ENCODE data around the gene P2RX6.
"Not testable (repeated sequence)": the region's sequence is repeated elsewhere in the genome, so short reads cannot be mapped to it uniquely, and the experiment has no call there.

P2RX6 gene

DNA sequence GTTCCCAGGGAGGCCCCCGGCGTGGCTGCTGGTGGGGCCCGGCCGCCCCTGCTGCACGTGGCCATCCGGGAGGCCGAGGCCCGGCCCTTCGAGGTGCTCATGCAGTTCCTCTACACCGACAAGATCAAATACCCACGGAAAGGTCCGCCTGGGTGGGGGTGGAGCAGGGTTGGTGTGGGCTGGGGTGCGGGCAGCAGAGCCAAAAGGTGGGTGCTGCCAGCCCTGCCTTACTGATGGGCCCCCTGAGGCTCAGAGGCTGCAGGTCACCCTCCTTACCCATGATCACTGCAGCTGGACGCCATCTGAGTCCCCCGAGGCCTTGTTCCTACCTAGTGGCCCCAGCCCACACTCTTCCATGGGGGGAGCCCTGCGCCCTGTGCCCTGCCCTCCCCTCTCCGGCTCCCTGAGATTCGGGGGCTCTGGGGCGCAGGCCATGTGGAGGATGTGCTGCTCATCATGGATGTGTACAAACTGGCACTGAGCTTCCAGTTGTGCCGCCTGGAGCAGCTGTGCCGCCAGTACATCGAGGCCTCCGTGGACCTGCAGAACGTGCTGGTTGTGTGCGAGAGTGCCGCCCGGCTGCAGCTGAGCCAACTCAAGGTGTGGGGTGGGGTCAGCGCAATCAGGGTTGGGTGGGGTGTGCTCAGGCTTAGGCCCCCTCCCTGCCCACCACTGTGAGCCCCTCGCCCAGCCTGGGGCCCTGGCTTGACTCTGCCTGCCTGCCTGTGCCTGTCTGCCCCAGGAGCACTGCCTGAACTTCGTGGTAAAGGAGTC is 20.6 kb upstream of the P2RX6 start:
- no peak for DNase-seq (ENCODE audit: low read depth, low spot score)

DNA sequence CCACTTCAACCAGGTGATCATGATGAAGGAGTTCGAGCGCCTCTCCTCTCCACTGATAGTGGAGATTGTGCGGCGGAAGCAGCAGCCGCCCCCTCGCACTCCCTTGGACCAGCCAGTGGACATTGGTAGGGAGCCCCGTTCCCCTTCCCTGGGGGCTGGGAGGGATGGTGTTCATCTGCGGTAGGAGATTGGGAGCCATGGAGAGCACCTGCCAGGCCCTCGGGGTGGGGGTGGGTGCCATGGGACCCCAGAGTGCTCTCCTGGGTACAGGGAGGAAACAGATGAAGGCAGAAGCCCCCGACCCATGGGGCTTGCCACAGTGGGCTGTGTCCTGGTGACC is 20.1 kb upstream of the P2RX6 start:
- no peak for DNase-seq (ENCODE audit: low read depth, low spot score)

DNA sequence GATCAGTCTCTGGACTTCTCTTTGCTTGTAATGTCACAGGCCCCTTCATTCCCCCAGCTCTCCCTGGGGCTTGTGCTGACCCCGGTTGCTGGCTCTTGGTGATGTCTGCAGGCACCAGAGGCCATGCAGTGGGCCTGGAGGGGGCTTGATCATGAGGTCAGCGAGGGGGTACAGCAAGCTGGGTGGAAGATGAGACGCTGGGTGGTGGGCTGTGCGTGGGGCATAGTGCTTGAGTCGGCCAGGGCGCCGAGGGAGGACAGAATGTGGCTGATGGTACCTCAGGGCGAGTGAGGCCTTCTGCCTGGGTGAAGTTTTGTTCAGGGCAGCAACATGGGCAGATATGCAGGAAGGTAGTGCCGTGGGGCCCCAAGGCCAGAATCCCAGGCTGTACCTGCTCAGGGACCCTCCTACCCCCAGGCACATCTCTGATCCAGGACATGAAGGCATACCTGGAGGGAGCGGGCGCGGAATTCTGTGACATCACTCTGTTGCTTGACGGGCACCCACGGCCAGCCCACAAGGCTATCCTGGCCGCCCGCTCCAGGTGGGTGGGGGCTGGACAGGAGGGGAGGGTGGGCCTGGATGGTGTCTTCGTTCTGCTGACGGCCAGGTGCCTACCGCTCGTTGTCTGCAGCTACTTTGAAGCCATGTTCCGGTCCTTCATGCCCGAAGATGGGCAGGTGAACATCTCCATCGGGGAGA is 19.5 kb upstream of the P2RX6 start:
- DNase-seq (ENCODE audit: low read depth, low spot score), result no peak

DNA sequence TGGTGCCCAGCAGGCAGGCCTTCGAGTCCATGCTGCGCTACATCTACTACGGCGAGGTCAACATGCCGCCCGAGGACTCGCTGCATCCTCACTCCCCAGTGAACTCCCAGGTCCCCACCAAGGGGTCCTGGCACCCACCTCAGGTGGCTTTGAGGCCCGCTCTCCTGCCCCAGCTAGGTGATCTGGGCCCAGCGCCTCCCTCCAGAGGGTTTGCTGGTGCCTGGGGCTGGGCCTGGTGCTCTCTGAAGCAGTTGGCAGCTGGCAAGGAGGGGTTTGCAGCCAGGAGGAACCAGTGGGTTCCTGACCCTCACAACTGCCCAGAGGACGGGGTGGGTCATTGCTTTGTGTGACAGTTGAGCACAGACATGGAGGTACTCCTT is 18.9 kb upstream of the P2RX6 start:
- no peak for DNase-seq (ENCODE audit: low read depth, low spot score)

DNA sequence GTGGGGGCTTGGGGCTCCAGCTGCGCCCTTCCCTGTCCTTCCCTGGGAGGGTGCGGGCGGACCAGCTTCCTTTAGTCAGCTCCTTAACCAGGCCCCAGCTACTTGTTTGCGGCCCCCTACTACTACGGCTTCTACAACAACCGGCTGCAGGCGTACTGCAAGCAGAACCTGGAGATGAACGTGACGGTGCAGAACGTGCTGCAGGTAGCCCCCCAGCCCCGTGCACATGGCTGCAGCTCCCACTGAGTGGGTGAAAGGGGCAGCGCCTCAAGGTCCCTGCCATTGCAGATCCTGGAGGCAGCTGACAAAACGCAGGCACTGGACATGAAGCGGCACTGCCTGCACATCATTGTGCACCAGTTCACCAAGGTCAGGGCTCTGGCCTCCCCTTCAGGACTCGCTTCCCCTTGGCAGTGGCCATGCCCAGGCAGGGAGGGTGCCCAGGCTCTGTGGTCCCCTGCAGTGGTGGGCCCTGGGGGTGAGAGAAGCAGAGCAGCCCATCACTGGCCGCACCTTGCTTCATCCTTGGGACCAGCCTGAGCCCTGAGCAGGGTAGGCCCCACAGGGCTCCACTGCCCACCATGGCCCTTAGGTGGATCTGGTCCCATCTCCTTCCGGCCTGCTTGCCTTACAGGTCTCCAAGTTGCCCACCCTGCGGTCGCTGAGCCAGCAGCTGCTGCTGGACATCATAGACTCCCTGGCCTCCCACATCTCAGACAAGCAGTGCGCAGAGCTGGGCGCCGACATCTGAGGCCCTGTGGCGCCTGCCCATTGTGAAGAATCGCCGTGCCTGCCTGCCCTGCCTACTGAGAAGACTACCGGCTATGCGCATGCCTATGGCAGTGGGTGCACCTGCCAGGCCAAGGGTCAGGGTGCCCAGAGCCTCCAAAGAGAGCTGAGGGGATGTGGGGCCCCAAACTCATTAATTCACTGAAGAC is 18.1 kb upstream of the P2RX6 start:
- DNase-seq (ENCODE audit: low read depth, low spot score), result no peak

DNA sequence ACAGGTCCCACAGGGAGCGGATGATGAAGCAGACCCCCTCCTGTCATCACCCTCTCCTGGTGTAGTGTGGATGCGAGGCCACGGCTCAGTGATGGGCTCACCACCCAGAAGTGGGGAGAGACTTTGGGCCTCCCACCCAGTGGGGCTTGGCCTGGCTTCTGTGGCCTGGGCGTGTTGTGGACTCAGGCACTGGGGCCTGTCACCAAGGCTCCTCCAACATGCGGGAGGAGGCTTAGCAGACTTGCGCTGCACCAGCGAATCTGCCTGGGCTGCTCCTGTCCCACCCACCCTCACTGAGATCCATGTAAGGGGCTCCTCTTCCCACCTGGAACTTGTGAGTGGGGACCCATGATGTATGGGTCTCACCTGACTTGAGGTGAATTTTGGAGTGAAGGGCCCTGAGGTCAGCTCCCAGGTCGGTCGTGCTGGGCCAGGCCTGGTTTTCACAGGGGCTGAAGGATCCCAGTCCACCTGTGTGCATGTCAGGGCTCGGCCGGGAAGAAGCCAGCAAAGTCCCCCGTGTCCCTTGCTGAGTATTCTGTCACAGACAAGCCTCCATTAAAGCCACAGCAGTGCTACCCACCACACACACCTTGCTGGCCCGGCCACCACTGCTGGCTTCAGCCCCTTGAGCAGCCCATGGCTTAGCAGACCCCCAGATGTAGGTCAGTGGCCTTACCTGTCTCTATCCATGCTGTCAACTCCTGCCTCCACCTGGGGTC is 17.3 kb upstream of the P2RX6 start:
- no peak for DNase-seq (ENCODE audit: low read depth, low spot score)

DNA sequence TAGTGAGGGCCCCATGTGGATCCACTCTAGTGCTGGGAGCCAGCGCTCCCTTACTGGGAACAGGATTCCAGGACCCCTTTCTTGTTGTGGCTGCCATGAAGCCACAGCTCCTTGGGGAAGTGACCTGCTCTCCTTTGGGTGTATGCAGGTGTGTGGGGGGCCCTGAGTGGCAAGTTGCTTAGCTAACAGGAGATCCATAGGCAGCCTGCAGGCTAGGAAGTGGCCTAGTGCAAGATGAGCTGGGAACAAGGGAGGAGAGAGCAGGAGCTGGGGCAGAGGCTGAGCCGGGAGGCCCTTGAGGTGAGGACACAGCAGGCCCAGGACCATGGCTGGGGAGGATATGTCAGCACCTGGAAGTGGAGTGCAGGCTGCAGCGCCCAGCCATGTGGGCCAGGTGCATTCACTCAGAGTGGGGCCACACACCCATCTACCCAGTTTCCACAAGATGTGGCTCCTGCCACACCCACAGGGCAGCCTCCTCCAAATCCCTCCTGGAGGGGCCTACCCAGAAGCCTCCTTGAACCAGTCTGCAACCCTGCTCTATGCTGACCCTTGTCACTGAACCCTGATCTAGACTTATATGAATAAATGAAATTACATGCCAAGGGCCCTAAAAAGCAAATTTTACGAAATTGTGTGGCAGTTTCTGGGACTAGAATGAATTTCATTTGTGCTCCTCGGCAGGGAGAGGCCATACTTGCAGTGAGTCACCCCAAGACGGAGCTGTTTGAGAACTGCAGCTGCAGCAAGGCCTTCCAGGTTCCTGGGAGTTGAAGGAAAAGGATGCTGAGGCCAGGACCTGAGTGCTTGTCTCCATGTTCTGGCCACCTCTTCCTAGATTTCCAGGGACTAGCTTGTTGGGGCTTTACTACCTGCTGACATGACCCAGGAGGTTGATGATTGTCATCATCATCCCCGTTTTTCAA is 16.3 kb upstream of the P2RX6 start:
- no peak for DNase-seq (ENCODE audit: low read depth, low spot score)

DNA sequence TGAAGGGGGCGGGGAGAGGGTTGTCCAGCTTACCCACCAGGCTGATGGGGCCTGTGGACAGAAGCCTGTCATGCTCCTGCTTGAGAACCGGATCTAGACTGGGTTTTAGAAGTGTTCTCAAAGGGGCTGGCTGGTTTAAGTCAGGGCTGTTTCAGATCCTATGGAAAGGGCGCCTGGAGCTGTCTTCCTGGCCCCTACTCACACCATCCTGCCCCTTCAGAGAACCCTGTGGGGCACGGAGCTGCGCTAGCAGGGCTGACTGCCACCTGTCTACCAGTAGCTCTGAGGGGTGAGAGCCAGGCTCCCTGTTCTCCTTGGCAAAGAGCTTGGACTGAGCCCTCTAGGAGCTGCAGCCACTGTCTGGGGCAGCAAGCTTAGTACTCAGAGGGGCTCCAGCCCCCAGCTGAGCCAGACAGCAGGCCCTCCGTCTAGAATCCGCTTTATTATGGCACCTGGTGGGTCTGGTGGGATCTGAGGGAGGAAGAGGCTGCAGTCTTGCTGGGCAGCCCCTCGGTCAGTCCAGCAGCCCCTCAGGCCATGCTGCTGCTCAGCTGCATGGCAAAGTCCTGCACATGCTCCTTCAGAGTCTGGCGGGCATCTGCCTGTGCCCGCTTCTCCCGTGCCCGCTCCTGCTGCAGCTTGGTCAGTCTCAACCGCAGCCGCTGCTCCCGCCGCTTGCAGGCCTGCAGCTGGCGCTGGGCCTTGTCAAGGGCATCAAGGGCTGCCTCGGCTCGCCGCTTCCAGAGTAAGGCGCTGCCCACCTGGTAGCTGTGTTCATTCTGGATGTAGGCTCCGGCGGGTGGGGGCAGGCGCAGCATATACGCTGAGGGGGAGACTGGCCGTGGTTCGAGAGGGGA is 15.4 kb upstream of the P2RX6 start:
- no peak for DNase-seq (ENCODE audit: low read depth, low spot score)

DNA sequence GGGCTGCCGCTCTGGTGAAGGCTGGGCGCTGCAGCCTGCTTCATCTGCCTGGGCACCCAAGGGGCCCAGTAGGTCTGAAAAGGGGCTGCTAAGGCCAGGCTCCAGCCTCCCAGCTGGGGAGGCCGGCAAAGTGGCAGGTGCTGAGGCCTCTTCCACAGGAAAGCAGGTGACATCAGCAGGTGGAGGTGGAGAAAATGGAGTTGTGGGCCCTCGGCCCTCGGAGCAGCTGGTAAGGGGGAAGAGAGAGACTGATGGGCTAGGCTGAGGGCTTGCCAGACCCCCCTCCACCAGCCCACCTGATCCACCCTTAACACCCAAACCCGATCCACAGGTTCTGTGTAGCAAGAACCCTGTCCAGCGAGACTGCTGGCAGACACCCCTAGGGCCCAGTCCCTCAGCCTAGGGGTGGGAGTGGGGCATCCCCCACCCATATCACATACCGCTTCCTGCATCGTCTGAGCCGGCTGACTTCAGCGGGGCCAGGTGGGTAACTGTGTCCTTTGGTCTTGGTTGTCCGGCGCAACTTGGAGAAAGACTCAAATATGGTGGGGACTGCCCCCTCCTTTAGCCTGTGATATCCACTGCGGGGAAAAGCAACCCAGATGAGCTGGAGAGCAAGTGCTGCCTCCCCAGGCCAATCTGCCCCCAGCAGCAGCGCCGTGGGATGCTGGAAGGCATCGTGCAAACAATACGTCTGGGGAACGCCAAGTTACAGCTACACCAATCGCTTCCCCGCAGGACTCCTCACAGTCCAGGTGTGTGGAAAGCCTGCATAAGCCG is 14.6 kb upstream of the P2RX6 start:
- no peak for DNase-seq (ENCODE audit: low read depth, low spot score)

DNA sequence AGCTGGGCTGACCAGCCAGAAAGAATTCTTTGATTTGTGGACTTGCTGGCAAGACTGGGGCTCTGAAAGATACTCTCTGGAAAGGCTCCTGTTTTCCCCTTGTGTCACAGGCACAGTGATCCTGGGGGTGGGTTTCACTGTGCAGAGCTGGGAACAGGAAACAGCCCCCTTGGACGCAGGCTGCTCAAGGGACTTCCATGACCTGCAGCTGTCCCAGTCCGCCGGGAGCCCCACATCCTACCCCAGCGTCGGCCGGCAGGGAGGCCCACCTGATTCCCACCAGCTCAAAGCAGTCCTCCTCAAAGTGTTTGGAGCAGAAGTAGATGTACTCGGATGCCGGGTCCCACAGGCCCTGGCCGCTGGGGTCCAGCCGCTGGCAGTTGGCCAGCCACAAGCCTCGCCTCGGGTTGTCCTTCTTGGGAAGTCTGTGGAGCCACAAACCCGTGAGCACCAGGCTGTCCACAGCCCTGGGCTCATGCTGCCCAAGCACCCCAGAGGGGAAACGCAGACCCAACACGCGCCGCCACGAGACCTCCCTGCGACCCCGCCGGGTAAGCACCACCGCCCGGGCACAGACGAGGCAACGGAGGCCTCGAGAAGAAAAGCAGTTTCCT is 13.9 kb upstream of the P2RX6 start:
- DNase-seq (ENCODE audit: low read depth, low spot score), result no peak

DNA sequence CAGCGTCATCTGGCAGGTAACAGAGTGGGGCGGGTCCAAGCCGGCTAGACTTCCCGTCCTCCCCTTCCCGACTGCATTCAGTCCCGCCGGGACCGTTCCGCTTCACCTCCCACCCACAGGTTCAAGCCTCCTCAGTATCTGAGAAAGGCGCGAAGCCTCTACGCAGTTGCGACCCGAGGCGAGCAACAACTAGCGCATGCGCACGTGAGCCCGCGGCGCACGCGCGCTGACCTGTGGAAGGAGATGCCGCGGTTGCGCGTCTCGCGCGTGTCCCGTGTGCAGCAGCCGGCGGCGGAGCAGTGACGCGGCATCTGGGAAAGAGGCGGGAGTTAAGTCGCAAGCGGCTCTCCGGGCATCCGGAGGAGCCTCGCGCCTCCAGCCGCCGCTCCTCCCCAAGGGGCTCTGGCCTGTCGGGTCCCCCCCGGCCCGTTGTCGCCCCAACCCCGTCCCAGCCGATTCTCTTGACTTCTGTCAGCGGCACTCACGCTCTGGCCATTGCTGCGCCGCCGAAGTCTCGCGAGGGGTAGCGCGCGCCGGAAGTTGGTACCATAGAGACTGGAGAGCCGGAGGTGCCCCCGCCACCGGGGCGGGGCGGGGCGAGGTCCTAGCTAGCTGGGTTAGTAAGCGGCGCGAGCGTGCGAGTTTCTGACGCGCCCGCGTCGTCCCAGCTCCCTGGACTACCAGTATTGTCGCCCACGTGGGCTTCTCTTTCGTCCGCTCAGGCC is 13.2 kb upstream of the P2RX6 start, which contains the start of gene THAP7:
Gene THAP7 (minus strand): TSS at position 518 of the 725 bp plus-strand sequence. CDS start 207 bp downstream, at position 311.
- peak; percentile 98 for DNase-seq (ENCODE audit: low read depth, low spot score)

DNA sequence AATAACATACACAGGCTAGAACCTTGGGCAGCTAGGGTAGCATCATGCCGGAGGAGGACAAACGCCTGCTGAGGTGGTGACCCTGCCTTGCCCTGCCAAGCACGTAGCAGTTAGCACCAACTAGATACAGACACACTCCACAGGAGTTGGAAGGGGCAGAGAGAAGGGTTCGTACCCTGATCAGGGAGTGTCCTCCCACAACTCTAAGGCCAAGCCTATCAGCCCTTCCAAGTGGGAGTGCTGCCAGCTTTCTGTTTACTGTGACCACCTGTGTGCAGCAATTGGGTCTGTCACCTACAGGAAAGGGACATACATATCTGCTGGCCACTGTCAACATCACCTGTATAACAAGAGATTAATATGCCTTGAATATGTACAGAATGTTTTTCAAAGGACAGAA is 11.2 kb upstream of the P2RX6 start:
- DNase-seq (ENCODE audit: low read depth, low spot score), result no peak

DNA sequence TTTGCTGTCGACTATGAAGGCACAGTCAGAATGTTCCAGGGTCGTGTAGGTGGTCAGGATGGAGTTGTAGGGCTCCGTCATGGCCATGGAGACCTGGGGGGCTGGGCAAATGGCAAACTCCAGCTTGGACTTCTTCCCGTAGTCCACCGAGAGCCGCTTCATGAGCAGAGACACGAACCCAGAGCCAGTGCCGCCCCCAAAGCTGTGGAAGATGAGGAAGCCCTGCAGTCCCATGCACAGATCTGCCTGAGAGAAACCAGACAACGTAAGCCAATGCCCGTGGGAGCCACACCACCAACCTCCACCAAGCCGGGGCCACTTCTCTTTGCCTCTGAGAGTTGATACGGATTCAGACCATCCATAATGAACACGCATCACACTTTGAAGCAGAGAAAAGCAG is 5.8 kb upstream of the P2RX6 start:
- DNase-seq (ENCODE audit: low read depth, low spot score), result not testable (repeated sequence)

DNA sequence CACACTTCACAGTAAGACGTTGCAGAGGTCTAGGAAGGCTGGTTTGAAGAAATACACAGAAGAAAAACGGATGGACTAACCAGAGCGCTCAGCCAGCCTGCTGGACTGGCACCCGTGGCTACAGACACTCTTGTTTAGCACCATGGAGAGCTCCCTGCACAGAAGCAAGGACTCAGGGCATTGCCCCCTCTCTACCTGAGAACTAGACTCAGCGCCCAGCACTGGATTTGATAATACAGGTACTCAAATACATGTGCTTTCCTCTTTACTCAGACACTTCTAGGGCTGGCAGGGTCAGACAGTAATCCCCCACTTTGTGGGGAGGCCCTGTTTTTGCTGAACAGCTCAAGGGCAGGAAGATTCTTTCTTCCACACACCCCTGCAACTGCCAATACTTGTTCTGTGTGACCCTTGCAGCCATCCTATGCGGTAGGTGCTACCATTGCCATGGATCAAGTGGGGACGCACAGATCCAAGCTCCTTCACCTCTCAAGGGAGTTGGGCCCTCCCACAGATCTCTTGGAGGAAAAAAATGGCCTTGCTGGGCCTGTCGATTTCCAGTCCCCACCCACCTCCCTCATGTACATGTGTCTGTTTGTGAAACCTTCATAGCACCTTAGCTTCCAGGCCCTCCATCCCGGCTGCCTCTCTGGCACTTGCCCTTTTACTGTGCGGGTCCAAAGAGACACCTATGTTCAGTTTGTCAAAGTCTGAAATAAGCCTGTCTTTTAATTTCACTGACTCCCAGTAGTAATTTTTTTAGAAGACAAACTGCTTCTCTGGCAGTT is 5.1 kb upstream of the P2RX6 start:
- DNase-seq (ENCODE audit: low read depth, low spot score), result peak; percentile 84

DNA sequence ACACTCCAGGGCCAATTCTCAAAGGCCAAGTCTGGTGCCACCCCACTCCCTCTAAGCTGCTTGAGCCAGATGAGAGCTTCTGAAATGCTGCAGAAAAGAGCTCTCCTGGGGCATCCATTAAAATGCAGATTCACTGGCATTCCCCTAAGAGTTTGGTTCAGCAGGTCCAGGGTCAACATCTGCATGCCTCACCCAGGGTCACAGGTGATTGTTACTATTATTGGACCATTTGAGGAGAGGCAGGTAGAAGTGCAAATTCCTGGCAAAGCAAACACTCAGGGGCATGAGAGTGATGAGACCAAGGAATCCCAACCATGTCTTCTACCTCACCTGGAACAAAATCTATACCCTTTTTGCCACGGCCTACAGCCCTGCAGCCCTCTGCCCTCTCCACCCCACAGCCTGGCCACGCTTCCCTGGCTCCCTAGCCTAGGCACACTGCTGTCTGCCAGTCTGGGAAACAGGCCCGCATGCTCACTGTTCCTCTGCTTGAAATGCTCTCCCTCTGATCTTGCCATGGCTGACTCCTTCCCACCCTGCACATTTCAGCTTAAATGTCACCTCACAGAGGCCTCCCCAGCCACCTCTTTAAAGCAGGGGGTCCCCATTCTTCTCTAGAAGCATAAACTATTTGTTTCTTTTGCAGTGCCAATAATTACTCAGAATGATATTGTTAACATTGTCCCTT is 4.4 kb upstream of the P2RX6 start:
- DNase-seq (ENCODE audit: low read depth, low spot score), result no peak
